Suprapubic skin (tissue), 3 donors: ENCODE data around the gene MNAT1.

Source experiments
- CTCF ChIP-seq, 2 donors: fragments of 200-600 bp in 1 of 2; fragments of 450-650 bp in 1 of 2; sonication (generic) in 1 of 2; IDR thresholded peaks; one replicate each; pipeline ENCODE4 v1.5.1; 2016 to 2019; ENCODE audit warnings: antibody characterized with exemption in 2 of 2, mild to moderate bottlenecking in 1 of 2, moderate library complexity in 1 of 2
- POLR2A ChIP-seq, 2 donors: fragments of 450-650 bp; IDR thresholded peaks; one replicate each; pipeline ENCODE4 v1.6.1; 2017; ENCODE audit warnings: antibody characterized with exemption in 2 of 2, mild to moderate bottlenecking in 2 of 2, moderate library complexity in 2 of 2

- no peak for TF ChIP-seq CTCF (IDR thresholded peaks at IDR 0.05)
- no peak for TF ChIP-seq POLR2A (IDR thresholded peaks at IDR 0.05)
These were observed 169.8 kb downstream of the MNAT1 start for GRCh38 chr14:60904381-60904780.
